Naive thymus-derived CD4-positive, alpha-beta T cell (primary cell): ENCODE data around the gene USP48. TPM values are rescaled to one million over a fixed set of nuclear protein-coding genes. Genes with fewer than 3 reads are reported as not detected.

ENCODE experiments used
- ATAC-seq: fragments of 150-1000 bp; cut with Tn5 transposase; 2 replicates; pipeline ENCODE4 v1.10.0; 2021; ENCODE audit warnings: mild to moderate bottlenecking, moderate library complexity
- CTCF ChIA-PET: fragments of 350-600 bp; sonication (Branson Sonifier 250); formaldehyde crosslinking; loops from one replicate; lab custom pipeline; 2021; ENCODE audit warnings: antibody characterized with exemption; lab: Charles Lee
- POLR2A ChIA-PET: fragments of 350-600 bp; sonication (Branson Sonifier 250); formaldehyde crosslinking; loops from one replicate; lab custom pipeline; 2021; ENCODE audit warnings: antibody characterized with exemption, inconsistent platforms; lab: Charles Lee
- DNase-seq, 9 donors: peaks; one replicate each; pipeline versions ENCODE4 v3.0.0 to v3.0.0-alpha.2; 2020 to 2022; ENCODE audit warnings: mixed read lengths in 1 of 9
- H3K27ac ChIP-seq: one replicate; pipeline ENCODE4 v1.7.0; 2013; ENCODE audit warnings: mild to moderate bottlenecking, low read depth, low read length, moderate library complexity
- H3K27me3 ChIP-seq, 2 donors: one replicate each; pipeline ENCODE4 v1.7.0; 2013; ENCODE audit warnings: low read length in 2 of 2, mild to moderate bottlenecking in 2 of 2, moderate library complexity in 2 of 2; ENCODE audit not compliant: control insufficient read depth in 2 of 2, insufficient read depth in 2 of 2
- H3K36me3 ChIP-seq, 3 experiments: 1 replicate in 2 of 3; 2 replicates in 1 of 3; pipeline ENCODE4 v1.7.0; 2013; ENCODE audit warnings: low read length in 3 of 3, mild to moderate bottlenecking in 3 of 3, moderate library complexity in 1 of 3; ENCODE audit not compliant: insufficient read depth in 3 of 3, control insufficient read depth in 2 of 3
- H3K4me1 ChIP-seq, 2 donors: one replicate each; pipeline ENCODE4 v1.7.0; 2013; ENCODE audit warnings: low read length in 2 of 2, mild to moderate bottlenecking in 2 of 2, moderate library complexity in 1 of 2; ENCODE audit not compliant: control insufficient read depth in 2 of 2, insufficient read depth in 2 of 2
- H3K4me3 ChIP-seq: 2 replicates; pipeline ENCODE4 v1.7.0; 2013; ENCODE audit warnings: mild to moderate bottlenecking, low read length
- H3K9me3 ChIP-seq, 3 experiments: 1 replicate in 2 of 3; 2 replicates in 1 of 3; pipeline ENCODE4 v1.7.0; 2013; ENCODE audit warnings: low read length in 3 of 3; ENCODE audit not compliant: control insufficient read depth in 2 of 3
- H3K27ac Mint-ChIP-seq, 9 donors: one replicate each; pipeline ENCODE4 v1.8.0; 2020 to 2022; ENCODE audit warnings: mixed read lengths in 9 of 9, mild to moderate bottlenecking in 8 of 9, moderate library complexity in 5 of 9, inconsistent platforms in 2 of 9
- H3K27me3 Mint-ChIP-seq, 5 donors: one replicate each; pipeline ENCODE4 v1.8.0; 2021 to 2022; ENCODE audit warnings: mixed read lengths in 5 of 5, mild to moderate bottlenecking in 1 of 5
- H3K36me3 Mint-ChIP-seq, 5 donors: one replicate each; pipeline ENCODE4 v1.8.0; 2020 to 2022; ENCODE audit warnings: mixed read lengths in 5 of 5, mild to moderate bottlenecking in 3 of 5, inconsistent platforms in 1 of 5
- H3K4me1 Mint-ChIP-seq, 7 donors: one replicate each; pipeline ENCODE4 v1.8.0; 2020 to 2022; ENCODE audit warnings: mixed read lengths in 7 of 7, mild to moderate bottlenecking in 3 of 7, inconsistent platforms in 1 of 7
- H3K4me3 Mint-ChIP-seq, 10 donors: one replicate each; pipeline ENCODE4 v1.8.0; 2020 to 2022; ENCODE audit warnings: mild to moderate bottlenecking in 10 of 10, mixed read lengths in 10 of 10, moderate library complexity in 6 of 10, inconsistent platforms in 2 of 10
- H3K9me3 Mint-ChIP-seq, 11 donors: one replicate each; pipeline ENCODE4 v1.8.0; 2020 to 2022; ENCODE audit warnings: mixed read lengths in 11 of 11, mild to moderate bottlenecking in 4 of 11, inconsistent platforms in 1 of 11, moderate library complexity in 1 of 11
- intact Hi-C, 2 donors: fragments of 100-400 bp; cut with micrococcal nuclease; formaldehyde crosslinking; loops; one replicate each; pipeline ENCODE4 v1.15.1; 2023
- polyA plus RNA-seq, 2 donors: library from polyadenylated mRNA; unstranded; fragments of 300-500 nt; fragmentation: Illumina TruSeq; gene quantifications; one replicate each; pipeline ENCODE4 v1.2.3, GENCODE V29; 2021
- total RNA-seq, 6 experiments: library from RNA in 5 of 6; stranded (reverse) in 5 of 6; gene quantifications; 1 replicate in 5 of 6; 2 replicates in 1 of 6; pipeline ENCODE4 v1.2.3 and lab custom pipeline; 2021 to 2026

Gene USP48
- total and polyA plus RNA-seq, 7 experiments from 2014 or later: 34.8 to 107 (median 79.5) TPM

DNA sequence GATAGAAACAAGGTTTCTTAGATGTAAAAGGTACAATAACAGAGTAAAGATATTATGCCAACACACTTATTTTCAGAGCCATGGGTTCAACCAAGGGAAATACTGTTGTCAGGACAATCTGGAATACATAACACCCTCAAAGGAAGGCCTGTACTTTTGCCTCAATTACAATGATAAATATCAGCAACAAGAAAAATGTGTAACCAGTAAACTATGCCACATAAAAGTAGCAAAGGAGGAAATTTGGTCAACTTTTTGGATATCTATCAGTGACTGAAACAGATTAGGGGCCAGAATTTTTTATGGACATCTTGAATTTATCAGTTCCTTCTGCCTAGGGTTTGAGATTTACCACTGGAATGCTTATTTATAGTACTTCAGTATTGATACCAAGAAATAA is 89.2 kb downstream of the USP48 start:
- intact Hi-C loops: no loop called here
- Histone ChIP-seq H3K4me3 (no peak overlapping the region), H3K27ac (no peak overlapping the region), H3K9me3 (no peaks in the 10 kb centered on the region), H3K36me3 (peaks cover 12 to 56% (median 13%) of the 10 kb centered on the region in 3 experiments), H3K27me3 (no peaks in the 10 kb centered on the region), H3K4me1 (no peaks in the 10 kb centered on the region)
- Mint-ChIP-seq H3K27ac (no peak overlapping the region), H3K27me3 (no peaks in the 10 kb centered on the region), H3K4me3 (no peak overlapping the region), H3K4me1 (no peaks in the 10 kb centered on the region), H3K36me3 (peaks cover 9 to 51% (median 17%) of the 10 kb centered on the region in 5 donors), H3K9me3 (no peaks in the 10 kb centered on the region)
- CTCF ChIA-PET: no interaction called here
- DNase-seq (no peak), ATAC-seq (no peak)
- POLR2A ChIA-PET: interaction anchor here (0.6 kb wide), 1 partner anchor 760 kb away, joined by 3 read pairs; no protein-coding TSS in a partner anchor

DNA sequence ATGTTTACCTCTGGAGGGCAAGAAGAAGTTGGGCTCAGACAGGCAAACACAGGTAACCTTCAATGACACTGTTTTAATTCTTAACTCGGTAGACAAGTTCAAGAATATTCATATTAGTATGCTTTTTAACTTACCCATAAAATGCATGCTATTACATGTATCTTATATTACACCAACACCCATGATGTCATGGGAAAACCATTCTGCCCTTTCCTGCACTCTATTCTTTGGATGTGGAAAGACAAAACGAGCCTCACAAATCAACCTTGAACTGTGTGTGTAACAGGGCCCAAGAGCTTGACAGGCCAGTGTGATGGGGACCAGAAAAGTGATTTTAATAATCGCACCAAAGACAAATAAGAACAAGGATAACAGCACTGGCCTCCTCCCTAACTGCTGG is 91.2 kb downstream of the USP48 start:
- ATAC-seq: no peak
- ChIA-PET CTCF (no interaction called here), POLR2A (no interaction called here)
- Histone ChIP-seq H3K4me3 (no peak overlapping the region), H3K27me3 (no peaks in the 10 kb centered on the region), H3K4me1 (no peaks in the 10 kb centered on the region), H3K9me3 (no peaks in the 10 kb centered on the region), H3K27ac (no peak overlapping the region), H3K36me3 (peaks cover 12 to 73% (median 13%) of the 10 kb centered on the region in 3 experiments)
- H3K4me3 Mint-ChIP-seq: no peak overlapping the region
- intact Hi-C loops: no loop called here
- peaks cover 0 to 4% (median 0%) of the 10 kb centered on the region in 7 donors for H3K4me1 Mint-ChIP-seq
- H3K27ac Mint-ChIP-seq: peak overlapping the region in 1 of 9 donors; percentile 17
- peaks cover 9 to 58% (median 28%) of the 10 kb centered on the region in 5 donors for H3K36me3 Mint-ChIP-seq
- no peaks in the 10 kb centered on the region for H3K27me3 Mint-ChIP-seq
- DNase-seq: no peak
- no peaks in the 10 kb centered on the region for H3K9me3 Mint-ChIP-seq

DNA sequence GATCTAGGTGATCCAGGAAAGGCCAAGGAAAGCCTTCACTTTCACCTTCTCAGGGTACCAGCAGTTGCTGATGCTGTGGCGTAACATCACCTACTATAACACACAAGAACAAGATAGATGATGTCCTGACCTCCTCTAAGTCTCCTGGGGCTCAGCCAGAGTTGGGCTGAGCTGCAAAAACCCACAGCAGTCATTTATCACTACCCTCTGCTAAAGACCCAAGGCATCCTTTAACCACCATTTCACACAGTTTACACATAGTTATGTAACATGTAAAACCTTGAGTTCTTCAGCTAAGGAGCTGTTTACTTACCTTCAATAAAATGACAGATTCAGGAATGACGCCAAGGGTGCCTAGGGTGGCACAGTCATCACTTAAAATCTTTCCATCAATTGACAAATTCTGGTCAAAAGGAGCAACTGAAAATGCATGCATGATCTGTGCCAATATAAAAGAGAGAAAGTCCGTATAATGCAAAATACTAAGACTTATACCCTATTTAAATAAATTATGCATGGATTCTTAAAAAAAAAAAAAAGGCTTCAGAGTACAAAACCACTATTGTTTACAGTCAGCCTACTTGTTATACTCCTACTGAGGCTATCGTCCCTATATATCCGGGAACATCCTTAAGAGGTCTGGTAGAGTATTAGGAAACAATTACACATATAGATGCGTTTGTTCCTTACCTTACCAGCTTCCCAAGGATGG is 93.1 kb downstream of the USP48 start:
- no peak overlapping the region for H3K4me3 ChIP-seq
- intact Hi-C loops: no loop called here
- Mint-ChIP-seq H3K4me1 (peaks cover 0 to 4% (median 0%) of the 10 kb centered on the region in 7 donors), H3K27ac (peak overlapping the region in 1 of 9 donors; percentile 21), H3K36me3 (peaks cover 17 to 69% (median 42%) of the 10 kb centered on the region in 5 donors), H3K4me3 (no peak overlapping the region), H3K27me3 (no peaks in the 10 kb centered on the region), H3K9me3 (no peaks in the 10 kb centered on the region)
- no peak for ATAC-seq
- ChIA-PET POLR2A (no interaction called here), CTCF (no interaction called here)
- no peaks in the 10 kb centered on the region for H3K4me1 ChIP-seq
- peaks cover 13 to 85% (median 18%) of the 10 kb centered on the region in 3 experiments for H3K36me3 ChIP-seq
- no peak overlapping the region for H3K27ac ChIP-seq
- DNase-seq: no peak
- no peaks in the 10 kb centered on the region for H3K9me3 ChIP-seq
- H3K27me3 ChIP-seq: no peaks in the 10 kb centered on the region

DNA sequence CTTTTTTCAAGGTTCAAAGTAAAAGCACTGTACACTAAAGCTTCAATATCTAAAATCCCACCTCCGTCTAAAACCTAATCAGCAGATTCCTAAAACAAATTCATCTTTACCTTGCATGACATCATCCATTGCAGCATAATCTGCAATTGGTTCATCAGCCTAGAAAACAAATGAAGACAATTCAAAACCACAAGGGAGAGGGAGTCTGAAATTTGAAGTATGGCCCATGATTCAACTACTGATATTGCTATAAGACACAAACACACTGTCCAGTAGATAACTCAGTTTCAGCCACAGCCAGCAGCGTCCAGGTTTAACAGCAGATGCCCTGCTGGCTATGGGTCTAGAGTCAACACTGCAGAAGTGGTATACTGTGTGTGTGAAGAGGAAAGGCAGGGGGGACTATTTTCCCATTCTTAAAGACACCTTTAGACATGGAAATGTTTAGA is 95.8 kb downstream of the USP48 start:
- H3K27ac Mint-ChIP-seq: no peak overlapping the region

GRCh38 chr1:21685946-21686678 is 96.8 kb downstream of the USP48 start:
- H3K4me3 ChIP-seq: no peak overlapping the region
- intact Hi-C loops: no loop called here
- ATAC-seq: no peak
- Mint-ChIP-seq H3K36me3 (peaks cover 13 to 67% (median 48%) of the 10 kb centered on the region in 5 donors), H3K4me1 (peaks cover 0 to 4% (median 0%) of the 10 kb centered on the region in 7 donors), H3K27ac (no peak overlapping the region), H3K4me3 (no peak overlapping the region), H3K27me3 (no peaks in the 10 kb centered on the region), H3K9me3 (no peaks in the 10 kb centered on the region)
- H3K9me3 ChIP-seq: no peaks in the 10 kb centered on the region
- no peak for DNase-seq
- no peak overlapping the region for H3K27ac ChIP-seq
- no peaks in the 10 kb centered on the region for H3K4me1 ChIP-seq
- H3K36me3 ChIP-seq: peaks cover 5 to 64% (median 7%) of the 10 kb centered on the region in 3 experiments
- POLR2A ChIA-PET: no interaction called here
- H3K27me3 ChIP-seq: no peaks in the 10 kb centered on the region
- CTCF ChIA-PET: no interaction called here

More for the DNA sequence above, 95.8 kb downstream of the USP48 start:
- no peaks in the 10 kb centered on the region for H3K4me1 ChIP-seq
- ChIA-PET CTCF (no interaction called here), POLR2A (interaction anchor here (0.6 kb wide), 1 partner anchor 943 kb away, joined by 4 read pairs; no protein-coding TSS in a partner anchor)
- no peaks in the 10 kb centered on the region for H3K27me3 ChIP-seq
- ATAC-seq: no peak
- Mint-ChIP-seq H3K27me3 (no peaks in the 10 kb centered on the region), H3K4me3 (no peak overlapping the region), H3K36me3 (peaks cover 13 to 67% (median 43%) of the 10 kb centered on the region in 5 donors), H3K9me3 (no peaks in the 10 kb centered on the region), H3K4me1 (peaks cover 0 to 4% (median 0%) of the 10 kb centered on the region in 7 donors)
- intact Hi-C loops: no loop called here
- H3K36me3 ChIP-seq: peaks cover 5 to 72% (median 7%) of the 10 kb centered on the region in 3 experiments
- no peak overlapping the region for H3K27ac ChIP-seq
- no peaks in the 10 kb centered on the region for H3K9me3 ChIP-seq
- no peak overlapping the region for H3K4me3 ChIP-seq
- DNase-seq: no peak

GRCh38 chr1:21681426-21681825 is 101.5 kb downstream of the USP48 start:
- Mint-ChIP-seq H3K27ac (no peak overlapping the region), H3K9me3 (no peaks in the 10 kb centered on the region), H3K27me3 (no peaks in the 10 kb centered on the region), H3K36me3 (peaks cover 7 to 43% (median 33%) of the 10 kb centered on the region in 5 donors), H3K4me1 (no peaks in the 10 kb centered on the region), H3K4me3 (no peak overlapping the region)
- Histone ChIP-seq H3K27ac (no peak overlapping the region), H3K36me3 (peaks cover 0 to 30% (median 10%) of the 10 kb centered on the region in 3 experiments), H3K4me1 (no peaks in the 10 kb centered on the region), H3K27me3 (no peaks in the 10 kb centered on the region), H3K9me3 (no peaks in the 10 kb centered on the region), H3K4me3 (no peak overlapping the region)
- ChIA-PET POLR2A (no interaction called here), CTCF (no interaction called here)
- intact Hi-C loops: no loop called here
- ATAC-seq: no peak
- DNase-seq: no peak
